Endothelial cell of umbilical vein (primary cell): ENCODE results near the gene ZSCAN16. TPM values are rescaled to one million over a fixed set of nuclear protein-coding genes. Genes with fewer than 3 reads are reported as not detected.

Experiments
- BruUV-seq: library from RNA; stranded (reverse); fragments of 400-500 nt; replicated peaks from 2 replicates; lab custom pipeline; 2021; lab: Mats Ljungman, UMichigan
- CTCF ChIA-PET: fragments of 300-600, 350-600 bp; sonication (Branson Sonifier 250); formaldehyde crosslinking; loops from one replicate; lab custom pipeline; 2021; ENCODE audit warnings: antibody characterized with exemption, inconsistent platforms; lab: Charles Lee
- POLR2A ChIA-PET: fragments of 300-600, 350-600 bp; sonication (Branson Sonifier 250); formaldehyde crosslinking; loops from one replicate; lab custom pipeline; 2021; ENCODE audit warnings: antibody characterized with exemption, inconsistent platforms; lab: Charles Lee
- DNase-seq: peaks from one replicate; pipeline ENCODE4 v3.0.0-alpha.2; 2011; ENCODE audit warnings: low read depth, low spot score
- FAIRE-seq: peaks from 2 replicates; lab custom pipeline; 2011; peaks lifted over from hg19 to GRCh38; lab: Jason Lieb, UNC
- H2AFZ ChIP-seq: 2 replicates; pipeline ENCODE4 v1.6.0; 2012; ENCODE audit warnings: low read depth, low read length, control low read depth, inconsistent platforms
- H3K27ac ChIP-seq: 2 replicates; pipeline ENCODE4 v1.5.1; 2011; ENCODE audit warnings: low read depth, mild to moderate bottlenecking, control low read depth, low read length, moderate library complexity; ENCODE audit not compliant: insufficient read depth
- H3K27me3 ChIP-seq, 2 experiments: 2 replicates each; pipeline versions ENCODE4 v1.6.0 to v1.6.1; 2011; ENCODE audit warnings: low read length in 2 of 2, mixed read lengths in 1 of 2; ENCODE audit not compliant: control insufficient read depth in 2 of 2, insufficient read depth in 2 of 2
- H3K36me3 ChIP-seq, 2 experiments: 2 replicates in 1 of 2; 3 replicates in 1 of 2; pipeline ENCODE4 v1.5.1; 2011; ENCODE audit warnings: low read length in 2 of 2, mild to moderate bottlenecking in 1 of 2, moderate library complexity in 1 of 2; ENCODE audit not compliant: control insufficient read depth in 2 of 2, insufficient read depth in 2 of 2; ENCODE audit errors: extremely low read depth in 1 of 2
- H3K4me1 ChIP-seq: 3 replicates; pipeline ENCODE4 v1.5.1; 2011; ENCODE audit warnings: mild to moderate bottlenecking, low read length; ENCODE audit not compliant: control insufficient read depth, insufficient read depth; ENCODE audit errors: extremely low read depth
- H3K4me2 ChIP-seq: 2 replicates; pipeline ENCODE4 v1.6.1; 2011; ENCODE audit warnings: low read length, control low read depth, mixed read lengths; ENCODE audit not compliant: insufficient read depth
- H3K4me3 ChIP-seq, 3 experiments: fragments of 200-600 bp in 1 of 3; sonication (generic), shearing (Covaris generic) in 1 of 3; replicated peaks in 1 of 3; 2 replicates each; pipeline ENCODE4 v1.5.1; 2011 to 2016; ENCODE audit warnings: control low read depth in 3 of 3, low read length in 3 of 3, mild to moderate bottlenecking in 2 of 3, inconsistent platforms in 1 of 3, low read depth in 1 of 3, moderate library complexity in 1 of 3; ENCODE audit not compliant: insufficient read depth in 1 of 3
- H3K79me2 ChIP-seq: 2 replicates; pipeline ENCODE4 v1.6.0; 2012; ENCODE audit warnings: low read length, inconsistent platforms; ENCODE audit not compliant: control insufficient read depth, insufficient read depth
- H3K9ac ChIP-seq: replicated peaks from 2 replicates; pipeline ENCODE3; 2011; ENCODE audit warnings: low read length, control low read depth; ENCODE audit not compliant: insufficient read depth; ENCODE audit errors: extremely low read depth
- H3K9me1 ChIP-seq: replicated peaks from 3 replicates; pipeline ENCODE4 v1.6.0; 2011; ENCODE audit warnings: mild to moderate bottlenecking, low read length; ENCODE audit not compliant: control insufficient read depth, insufficient read depth; ENCODE audit errors: extremely low read depth
- H3K9me3 ChIP-seq: replicated peaks from 2 replicates; pipeline ENCODE4 v1.5.1; 2012; ENCODE audit warnings: low read length, inconsistent platforms; ENCODE audit not compliant: control insufficient read depth, insufficient read depth
- H4K20me1 ChIP-seq: replicated peaks from 2 replicates; pipeline ENCODE3; 2011; ENCODE audit warnings: mild to moderate bottlenecking, low read length; ENCODE audit not compliant: control insufficient read depth, insufficient read depth; ENCODE audit errors: extremely low read depth
- EZH2 ChIP-seq: IDR thresholded peaks from 2 replicates; pipeline ENCODE4 v1.6.1; 2012; ENCODE audit warnings: borderline replicate concordance, low read depth, mild to moderate bottlenecking, moderate library complexity, low read length, inconsistent platforms; ENCODE audit not compliant: severe bottlenecking
- FOS ChIP-seq: IDR thresholded peaks from 2 replicates; pipeline ENCODE4 v1.6.1; 2011; ENCODE audit warnings: mild to moderate bottlenecking, low read length, moderate library complexity, borderline replicate concordance; ENCODE audit not compliant: insufficient read depth
- GATA2 ChIP-seq: IDR thresholded peaks from 2 replicates; pipeline ENCODE4 v1.7.0; 2011; ENCODE audit warnings: low read depth, mild to moderate bottlenecking, moderate library complexity, mixed read lengths, low read length; ENCODE audit not compliant: insufficient read length, insufficient read depth
- JUN ChIP-seq: IDR thresholded peaks from 2 replicates; pipeline ENCODE4 v1.6.1; 2011; ENCODE audit warnings: borderline replicate concordance, low read depth; ENCODE audit not compliant: insufficient read length, insufficient read depth
- MYC ChIP-seq: IDR thresholded peaks from one replicate; pipeline ENCODE4 v1.6.1; 2011; ENCODE audit warnings: mild to moderate bottlenecking, low read depth, low read length
- POLR2A ChIP-seq: IDR thresholded peaks from 2 replicates; pipeline ENCODE4 v1.6.1; 2012; ENCODE audit warnings: low read depth, mild to moderate bottlenecking, control low read depth, low read length
- POLR2AphosphoS5 ChIP-seq: IDR thresholded peaks from 2 replicates; pipeline ENCODE4 v1.6.1; 2012; ENCODE audit warnings: low read depth, mild to moderate bottlenecking, control low read depth, low read length, moderate library complexity; ENCODE audit not compliant: insufficient read depth
- dilution Hi-C: fragments of 300-500 bp; cut with MboI; formaldehyde crosslinking; loops from one replicate; pipeline ENCODE4 v1.15.0; 2019; ENCODE audit warnings: low sequenced_read_pairs; ENCODE audit not compliant: extremely low pct_ligation_motif_present
- intact Hi-C: fragments of 100-400 bp; cut with micrococcal nuclease; formaldehyde crosslinking; loops from one replicate; pipeline ENCODE4 v1.10.0; 2022
- polyA plus RNA-seq, 4 experiments: library from polyadenylated mRNA; depleted of rRNA in 3 of 4; stranded (reverse) in 3 of 4; unstranded in 1 of 4; fragments of >200 nt; gene quantifications; 2 replicates each; pipeline versions ENCODE4 v1.2.1 to v1.2.3, GENCODE V29; 2011 to 2012; ENCODE audit warnings: missing spikeins in 1 of 4
- total RNA-seq: library from RNA; stranded (reverse); gene quantifications from 2 replicates; pipeline ENCODE4 v1.2.3, GENCODE V29; 2021
- TF ChIP-seq, protein P1 (sequence below), 2 donors: IDR thresholded peaks; 1 replicate in 1 of 2; 2 replicates in 1 of 2; pipeline ENCODE4 v1.5.1; 2011; ENCODE audit warnings: low read length in 2 of 2, mild to moderate bottlenecking in 2 of 2, moderate library complexity in 2 of 2, control low read depth in 1 of 2, inconsistent platforms in 1 of 2, low read depth in 1 of 2; ENCODE audit not compliant: insufficient read depth in 1 of 2; ENCODE audit errors: extremely low read depth in 1 of 2
- TF ChIP-seq, protein P2 (sequence below): IDR thresholded peaks from 2 replicates; pipeline ENCODE4 v1.6.1; 2011; ENCODE audit not compliant: insufficient read depth, insufficient read length

The ZSCAN16 gene
- total and polyA plus RNA-seq, 2 donors (not counting 3 experiments of a cell fraction or from before 2014, with no cell fraction given), result 4.9 to 7.7 TPM

- no peaks in the 10 kb centered on the region for H3K9me3 ChIP-seq
- H3K9me1 ChIP-seq, result no peaks in the 10 kb centered on the region
- no peak for FAIRE-seq
- ChIA-PET CTCF (no interaction called here), POLR2A (no interaction called here)
- H3K79me2 ChIP-seq, result no peaks in the 10 kb centered on the region
- no peak overlapping the region for H2AFZ ChIP-seq
- H3K9ac ChIP-seq, result no peak overlapping the region
- no peaks in the 10 kb centered on the region for H3K36me3 ChIP-seq
- H3K4me2 ChIP-seq, result no peak overlapping the region
- H3K27ac ChIP-seq, result no peak overlapping the region
- H4K20me1 ChIP-seq, result no peaks in the 10 kb centered on the region
- dilution Hi-C loops (no loop called here), intact Hi-C loops (loop anchor here (5.0 kb wide), 2 partner anchors 144 to 199 kb away; partner anchors contain the start of genes PGBD1 and ZSCAN9)
- no peak for TF ChIP-seq FOS
- TF ChIP-seq MYC, result no peak
- TF ChIP-seq JUN, result no peak
- TF ChIP-seq, protein P1, sequence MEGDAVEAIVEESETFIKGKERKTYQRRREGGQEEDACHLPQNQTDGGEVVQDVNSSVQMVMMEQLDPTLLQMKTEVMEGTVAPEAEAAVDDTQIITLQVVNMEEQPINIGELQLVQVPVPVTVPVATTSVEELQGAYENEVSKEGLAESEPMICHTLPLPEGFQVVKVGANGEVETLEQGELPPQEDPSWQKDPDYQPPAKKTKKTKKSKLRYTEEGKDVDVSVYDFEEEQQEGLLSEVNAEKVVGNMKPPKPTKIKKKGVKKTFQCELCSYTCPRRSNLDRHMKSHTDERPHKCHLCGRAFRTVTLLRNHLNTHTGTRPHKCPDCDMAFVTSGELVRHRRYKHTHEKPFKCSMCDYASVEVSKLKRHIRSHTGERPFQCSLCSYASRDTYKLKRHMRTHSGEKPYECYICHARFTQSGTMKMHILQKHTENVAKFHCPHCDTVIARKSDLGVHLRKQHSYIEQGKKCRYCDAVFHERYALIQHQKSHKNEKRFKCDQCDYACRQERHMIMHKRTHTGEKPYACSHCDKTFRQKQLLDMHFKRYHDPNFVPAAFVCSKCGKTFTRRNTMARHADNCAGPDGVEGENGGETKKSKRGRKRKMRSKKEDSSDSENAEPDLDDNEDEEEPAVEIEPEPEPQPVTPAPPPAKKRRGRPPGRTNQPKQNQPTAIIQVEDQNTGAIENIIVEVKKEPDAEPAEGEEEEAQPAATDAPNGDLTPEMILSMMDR (IDR thresholded peaks at IDR 0.05; ENCODE audit: extremely low read depth in 1 of 2, insufficient read depth in 1 of 2, low read depth in 1 of 2, low read length in 2 of 2), result no peak
- TF ChIP-seq POLR2AphosphoS5, result no peak
- TF ChIP-seq EZH2, result no peak
- no peak for TF ChIP-seq POLR2A
- TF ChIP-seq, protein P2, sequence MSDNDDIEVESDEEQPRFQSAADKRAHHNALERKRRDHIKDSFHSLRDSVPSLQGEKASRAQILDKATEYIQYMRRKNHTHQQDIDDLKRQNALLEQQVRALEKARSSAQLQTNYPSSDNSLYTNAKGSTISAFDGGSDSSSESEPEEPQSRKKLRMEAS, result no peak
- no peak for TF ChIP-seq GATA2
- H3K4me1 ChIP-seq, result peaks cover 9% of the 10 kb centered on the region
- no peak for DNase-seq
- no peak overlapping the region for H3K4me3 ChIP-seq
- H3K27me3 ChIP-seq, result no peaks in the 10 kb centered on the region
- no TSS peak for BruUV-seq
These were observed 41.5 kb upstream of the ZSCAN16 start for GRCh38 chr6:28082939-28083338.
